Spleen (tissue), 11 donors: Measurements from ENCODE around the gene MTG1. TPM values are rescaled to one million over a fixed set of nuclear protein-coding genes. Genes with fewer than 3 reads are reported as not detected.
"Not testable (repeated sequence)": the region's sequence is repeated elsewhere in the genome, so short reads cannot be mapped to it uniquely, and the experiment has no call there.

Source experiments
- DNase-seq: peaks from one replicate; pipeline ENCODE4 v3.0.0-alpha.2; 2020
- H3K27ac ChIP-seq, 8 donors: fragments of 200-600 bp; sonication (generic) in 7 of 8; 1 replicate in 4 of 8; 2 replicates in 4 of 8; pipeline versions ENCODE4 v1.5.0 to v1.8.0; 2016 to 2021; ENCODE audit warnings: inconsistent platforms in 4 of 8, mild to moderate bottlenecking in 4 of 8, moderate library complexity in 1 of 8
- H3K27me3 ChIP-seq, 7 donors: fragments of 200-600 bp; sonication (generic) in 6 of 7; replicated peaks in 1 of 7; 1 replicate in 4 of 7; 2 replicates in 3 of 7; pipeline versions ENCODE4 v1.5.0 to v1.8.0; 2016 to 2021; ENCODE audit warnings: inconsistent platforms in 3 of 7, mild to moderate bottlenecking in 1 of 7
- H3K36me3 ChIP-seq, 6 donors: fragments of 200-600 bp; sonication (generic) in 5 of 6; 1 replicate in 4 of 6; 2 replicates in 2 of 6; pipeline versions ENCODE4 v1.5.0 to v1.8.0; 2016 to 2021; ENCODE audit warnings: inconsistent platforms in 2 of 6
- H3K4me1 ChIP-seq, 6 donors: fragments of 200-600 bp; sonication (generic) in 5 of 6; 1 replicate in 3 of 6; 2 replicates in 3 of 6; pipeline versions ENCODE4 v1.5.0 to v1.8.0; 2016 to 2021; ENCODE audit warnings: inconsistent platforms in 3 of 6
- H3K4me3 ChIP-seq, 8 donors: fragments of 200-600 bp; sonication (generic) in 7 of 8; 1 replicate in 4 of 8; 2 replicates in 4 of 8; pipeline versions ENCODE4 v1.5.0 to v1.8.0; 2016 to 2021; ENCODE audit warnings: inconsistent platforms in 4 of 8, mild to moderate bottlenecking in 4 of 8, moderate library complexity in 2 of 8
- H3K9me3 ChIP-seq, 8 donors: fragments of 200-600 bp; sonication (generic) in 7 of 8; 1 replicate in 4 of 8; 2 replicates in 4 of 8; pipeline versions ENCODE4 v1.5.0 to v1.8.0; 2016 to 2021; ENCODE audit warnings: inconsistent platforms in 4 of 8
- CTCF ChIP-seq, 11 experiments: fragments of 200-600 bp in 7 of 11; fragments of 450-650 bp in 4 of 11; sonication (generic) in 4 of 11; IDR thresholded peaks in 8 of 11; conservative IDR thresholded peaks in 3 of 11; 1 replicate in 7 of 11; 2 replicates in 4 of 11; pipeline versions ENCODE4 v1.4.0 to v1.8.0; 2016 to 2021; ENCODE audit warnings: antibody characterized with exemption in 11 of 11, inconsistent platforms in 4 of 11, mild to moderate bottlenecking in 1 of 11
- POLR2A ChIP-seq, 3 donors: fragments of 450-650 bp; IDR thresholded peaks; one replicate each; pipeline ENCODE4 v1.5.1; 2017; ENCODE audit warnings: antibody characterized with exemption in 3 of 3, mild to moderate bottlenecking in 1 of 3
- POLR2AphosphoS5 ChIP-seq, 3 donors: sonication (generic); formaldehyde crosslinking; IDR thresholded peaks; one replicate each; pipeline ENCODE4 v1.5.1; 2017; ENCODE audit warnings: antibody characterized with exemption in 3 of 3
- WGBS, 5 donors: extraction: QIAGEN DNeasy Blood & Tissue Kit in 3 of 5; methylation state at CpG; one replicate each; pipeline versions ENCODE4 v1.1.5 to v1.1.7; 2013 to 2018; 5-methylcytosine and 5-hydroxymethylcytosine counted together
- intact Hi-C: fragments of 100-400 bp; cut with DNase I; formaldehyde crosslinking; loops from one replicate; pipeline ENCODE4 v1.15.0; 2023; ENCODE audit warnings: low total_unique reads
- polyA plus RNA-seq, 3 donors: library from polyadenylated mRNA; stranded (reverse); fragments of 200-250 nt; gene quantifications; one replicate each; pipeline ENCODE4 v1.2.1, GENCODE V29; 2013
- total RNA-seq, 7 donors: library from RNA; depleted of rRNA in 3 of 7; stranded (reverse); fragments of >200 nt in 3 of 7; fragmentation: NEBNext Ultra II Directional in 4 of 7; extraction: Animal tissue kit (Norgen Biotek cat#: 25700) in 4 of 7; gene quantifications; one replicate each; pipeline versions ENCODE4 v1.1.0 to v1.2.1, GENCODE V29; 2016 to 2021
- donor health status: healthy with polysubstance abuse.
- donor health status: DM: no; HTN: no; CAD: no; lungs with moderate emphysema.
- donor health status: DM: no; HTN: no; CAD: no.
- donor health status: Bipolar disorder and iron deficiency.
- donor health status: healthy.
- donor health status: DM: no; HTN: no; CAD: no.
- donor health status: DM: yes; HTN: yes; CAD: no.

The MTG1 gene
- total and polyA plus RNA-seq, 10 donors: 35.4 to 122 (median 65.6) TPM

GRCh38 chr10:133431888-133432613, 38.1 kb downstream of the MTG1 start:
- intact Hi-C loops, H3K27me3 ChIP-seq, H3K4me3 ChIP-seq, H3K4me1 ChIP-seq, H3K27ac ChIP-seq, H3K36me3 ChIP-seq, DNase-seq: not testable (repeated sequence)
- H3K9me3 ChIP-seq: peaks cover 0 to 17% (median 8%) of the 10 kb centered on the region in 8 donors
- 74 to 84% (median 78%) methylated on average over 4 to 6 of the region's 9 CpGs for WGBS, 5 donors

- intact Hi-C loops, H3K27ac ChIP-seq, H3K27me3 ChIP-seq, H3K36me3 ChIP-seq, DNase-seq, H3K4me3 ChIP-seq, H3K4me1 ChIP-seq: not testable (repeated sequence)
- peaks cover 0 to 17% (median 8%) of the 10 kb centered on the region in 8 donors for H3K9me3 ChIP-seq
- WGBS, 5 donors: 69 to 93% (median 78%) methylated on average over 5 to 8 of the region's 25 CpGs; no CpG with 5 or more reads in 1 of the 5 donors
These were observed 38.8 kb downstream of the MTG1 start for GRCh38 chr10:133432789-133433188.

GRCh38 chr10:133438711-133439273, 44.8 kb downstream of the MTG1 start:
- Histone ChIP-seq H3K4me3 (no peak overlapping the region), H3K9me3 (peaks cover 0 to 6% (median 0%) of the 10 kb centered on the region in 8 donors), H3K27me3 (no peaks in the 10 kb centered on the region), H3K4me1 (peaks cover 0 to 14% (median 0%) of the 10 kb centered on the region in 6 donors), H3K27ac (no peak overlapping the region), H3K36me3 (peaks cover 0 to 9% (median 0%) of the 10 kb centered on the region in 6 donors)
- no peak for DNase-seq
- TF ChIP-seq POLR2AphosphoS5 (IDR thresholded peaks at IDR 0.05) (no peak), CTCF (IDR thresholded peaks at IDR 0.05 in 8 of 11, conservative IDR thresholded peaks at IDR 0.05 in 3 of 11) (peak in 3 of 11 experiments; percentile 14 to 43 (median 17))
- 65 to 78% (median 75%) methylated on average over 11 of the region's 11 CpGs for WGBS, 5 donors
- intact Hi-C loops: no loop called here

GRCh38 chr10:133439517-133440461, 45.8 kb downstream of the MTG1 start:
- 88 to 95% (median 93%) methylated on average over 17 to 25 of the region's 25 CpGs for WGBS, 5 donors
- Histone ChIP-seq H3K4me3 (no peak overlapping the region), H3K9me3 (peaks cover 0 to 4% (median 0%) of the 10 kb centered on the region in 8 donors), H3K27ac (no peak overlapping the region), H3K4me1 (peaks cover 0 to 14% (median 0%) of the 10 kb centered on the region in 6 donors), H3K27me3 (no peaks in the 10 kb centered on the region), H3K36me3 (peaks cover 0 to 9% (median 0%) of the 10 kb centered on the region in 6 donors)
- intact Hi-C loops: no loop called here
- peak; percentile 72 for DNase-seq
- no peak for TF ChIP-seq POLR2A (IDR thresholded peaks at IDR 0.05)
- no peak for TF ChIP-seq POLR2AphosphoS5 (IDR thresholded peaks at IDR 0.05)
- no peak for TF ChIP-seq CTCF (IDR thresholded peaks at IDR 0.05 in 8 of 11, conservative IDR thresholded peaks at IDR 0.05 in 3 of 11)
